ENCODE results near the gene PLA2G15. TPM values are rescaled to one million over a fixed set of nuclear protein-coding genes. Genes with fewer than 3 reads are reported as not detected.
A peak's percentile ranks its signal among the peaks of the same experiment; 100 is the strongest.

PLA2G15 gene
- total RNA-seq, 1 donor from 2014 or later = 18.2 TPM

GRCh38 chr16:68255712-68256111 is 10.5 kb downstream of the PLA2G15 start:
- peaks cover 0 to 52% of the 10 kb centered on the region in 2 donors for H3K36me3 ChIP-seq
- DNase-seq (ENCODE audit: extremely low spot score in 2 of 2) = no peak
- no peak overlapping the region for H3K27ac ChIP-seq
- no peak overlapping the region for H3K4me3 ChIP-seq
- H3K9me3 ChIP-seq = no peaks in the 10 kb centered on the region
- no peaks in the 10 kb centered on the region for H3K27me3 ChIP-seq
- peaks cover 11% of the 10 kb centered on the region for H3K4me1 ChIP-seq
- intact Hi-C loops (cut with DNase I) = no loop called here
- TF ChIP-seq CTCF (IDR thresholded peaks at IDR 0.05) (no peak), POLR2A (IDR thresholded peaks at IDR 0.05) (no peak)

- Histone ChIP-seq H3K27ac (peak overlapping the region; percentile 15), H3K4me3 (no peak overlapping the region), H3K9me3 (no peaks in the 10 kb centered on the region), H3K36me3 (peaks cover 0 to 46% of the 10 kb centered on the region in 2 donors), H3K27me3 (no peaks in the 10 kb centered on the region), H3K4me1 (peaks cover 18% of the 10 kb centered on the region)
- TF ChIP-seq POLR2A (IDR thresholded peaks at IDR 0.05) (no peak), POLR2AphosphoS5 (IDR thresholded peaks at IDR 0.05; ENCODE audit: insufficient read depth in 1 of 2, low read depth in 1 of 2) (no peak), CTCF (IDR thresholded peaks at IDR 0.05) (no peak)
- intact Hi-C loops (cut with DNase I) = no loop called here
- no peak for DNase-seq (ENCODE audit: extremely low spot score in 2 of 2)
Measured at GRCh38 chr16:68257251-68257905, 12.2 kb downstream of the PLA2G15 start.

GRCh38 chr16:68257906-68258800 is 13.0 kb downstream of the PLA2G15 start:
- peaks cover 0 to 38% of the 10 kb centered on the region in 2 donors for H3K36me3 ChIP-seq
- no peaks in the 10 kb centered on the region for H3K9me3 ChIP-seq
- no peak overlapping the region for H3K4me3 ChIP-seq
- TF ChIP-seq POLR2AphosphoS5 (IDR thresholded peaks at IDR 0.05; ENCODE audit: insufficient read depth in 1 of 2, low read depth in 1 of 2) = peak in 1 of 2 donors; percentile 50
- TF ChIP-seq POLR2A (IDR thresholded peaks at IDR 0.05) = no peak
- peak overlapping the region; percentile 15 for H3K27ac ChIP-seq
- intact Hi-C loops (cut with DNase I) = no loop called here
- no peaks in the 10 kb centered on the region for H3K27me3 ChIP-seq
- peaks cover 18% of the 10 kb centered on the region for H3K4me1 ChIP-seq
- no peak for DNase-seq (ENCODE audit: extremely low spot score in 2 of 2)

- no peak overlapping the region for H3K27ac ChIP-seq
- no peaks in the 10 kb centered on the region for H3K9me3 ChIP-seq
- intact Hi-C loops (cut with DNase I) = no loop called here
- no peaks in the 10 kb centered on the region for H3K27me3 ChIP-seq
- no peak for DNase-seq (ENCODE audit: extremely low spot score in 2 of 2)
- no peak for TF ChIP-seq POLR2A (IDR thresholded peaks at IDR 0.05)
- TF ChIP-seq POLR2AphosphoS5 (IDR thresholded peaks at IDR 0.05; ENCODE audit: insufficient read depth in 1 of 2, low read depth in 1 of 2) = no peak
- TF ChIP-seq CTCF (IDR thresholded peaks at IDR 0.05) = no peak
- H3K36me3 ChIP-seq = peaks cover 0 to 32% of the 10 kb centered on the region in 2 donors
- H3K4me3 ChIP-seq = no peak overlapping the region
- H3K4me1 ChIP-seq = peaks cover 28% of the 10 kb centered on the region
Measured at GRCh38 chr16:68259007-68259825, 14.0 kb downstream of the PLA2G15 start.

- peaks cover 0 to 13% of the 10 kb centered on the region in 2 donors for H3K36me3 ChIP-seq
- no peaks in the 10 kb centered on the region for H3K9me3 ChIP-seq
- peaks cover 50% of the 10 kb centered on the region for H3K4me1 ChIP-seq
- no peaks in the 10 kb centered on the region for H3K27me3 ChIP-seq
- DNase-seq (ENCODE audit: extremely low spot score in 2 of 2) = no peak
- H3K4me3 ChIP-seq = peak overlapping the region; percentile 71 to 93
- intact Hi-C loops (cut with DNase I) = loop anchor here (5.0 kb wide), 2 partner anchors 49 to 64 kb away; partner anchors contain the start of genes PRMT7 and SLC7A6OS
- peak overlapping the region; percentile 99 for H3K27ac ChIP-seq
- no peak for TF ChIP-seq POLR2AphosphoS5 (IDR thresholded peaks at IDR 0.05; ENCODE audit: insufficient read depth in 1 of 2, low read depth in 1 of 2)
- TF ChIP-seq POLR2A (IDR thresholded peaks at IDR 0.05) = no peak
- no peak for TF ChIP-seq CTCF (IDR thresholded peaks at IDR 0.05)
Measured at GRCh38 chr16:68263559-68264127, 18.5 kb downstream of the PLA2G15 start.

Measured in vagina (tissue), 2 donors.